Spleen (tissue), 11 donors: Measurements from ENCODE around the gene TMEM72. TPM values are rescaled to one million over a fixed set of nuclear protein-coding genes. Genes with fewer than 3 reads are reported as not detected.

Experiments
- DNase-seq: peaks from one replicate; pipeline ENCODE4 v3.0.0-alpha.2; 2020
- H3K27ac ChIP-seq, 8 donors: fragments of 200-600 bp; sonication (generic) in 7 of 8; 1 replicate in 4 of 8; 2 replicates in 4 of 8; pipeline versions ENCODE4 v1.5.0 to v1.8.0; 2016 to 2021; ENCODE audit warnings: inconsistent platforms in 4 of 8, mild to moderate bottlenecking in 4 of 8, moderate library complexity in 1 of 8
- H3K27me3 ChIP-seq, 7 donors: fragments of 200-600 bp; sonication (generic) in 6 of 7; replicated peaks in 1 of 7; 1 replicate in 4 of 7; 2 replicates in 3 of 7; pipeline versions ENCODE4 v1.5.0 to v1.8.0; 2016 to 2021; ENCODE audit warnings: inconsistent platforms in 3 of 7, mild to moderate bottlenecking in 1 of 7
- H3K36me3 ChIP-seq, 6 donors: fragments of 200-600 bp; sonication (generic) in 5 of 6; 1 replicate in 4 of 6; 2 replicates in 2 of 6; pipeline versions ENCODE4 v1.5.0 to v1.8.0; 2016 to 2021; ENCODE audit warnings: inconsistent platforms in 2 of 6
- H3K4me1 ChIP-seq, 6 donors: fragments of 200-600 bp; sonication (generic) in 5 of 6; 1 replicate in 3 of 6; 2 replicates in 3 of 6; pipeline versions ENCODE4 v1.5.0 to v1.8.0; 2016 to 2021; ENCODE audit warnings: inconsistent platforms in 3 of 6
- H3K4me3 ChIP-seq, 8 donors: fragments of 200-600 bp; sonication (generic) in 7 of 8; 1 replicate in 4 of 8; 2 replicates in 4 of 8; pipeline versions ENCODE4 v1.5.0 to v1.8.0; 2016 to 2021; ENCODE audit warnings: inconsistent platforms in 4 of 8, mild to moderate bottlenecking in 4 of 8, moderate library complexity in 2 of 8
- H3K9me3 ChIP-seq, 8 donors: fragments of 200-600 bp; sonication (generic) in 7 of 8; 1 replicate in 4 of 8; 2 replicates in 4 of 8; pipeline versions ENCODE4 v1.5.0 to v1.8.0; 2016 to 2021; ENCODE audit warnings: inconsistent platforms in 4 of 8
- POLR2A ChIP-seq, 3 donors: fragments of 450-650 bp; IDR thresholded peaks; one replicate each; pipeline ENCODE4 v1.5.1; 2017; ENCODE audit warnings: antibody characterized with exemption in 3 of 3, mild to moderate bottlenecking in 1 of 3
- POLR2AphosphoS5 ChIP-seq, 3 donors: sonication (generic); formaldehyde crosslinking; IDR thresholded peaks; one replicate each; pipeline ENCODE4 v1.5.1; 2017; ENCODE audit warnings: antibody characterized with exemption in 3 of 3
- WGBS, 5 donors: extraction: QIAGEN DNeasy Blood & Tissue Kit in 3 of 5; methylation state at CpG; one replicate each; pipeline versions ENCODE4 v1.1.5 to v1.1.7; 2013 to 2018; 5-methylcytosine and 5-hydroxymethylcytosine counted together
- intact Hi-C: fragments of 100-400 bp; cut with DNase I; formaldehyde crosslinking; loops from one replicate; pipeline ENCODE4 v1.15.0; 2023; ENCODE audit warnings: low total_unique reads
- polyA plus RNA-seq, 3 donors: library from polyadenylated mRNA; stranded (reverse); fragments of 200-250 nt; gene quantifications; one replicate each; pipeline ENCODE4 v1.2.1, GENCODE V29; 2013
- total RNA-seq, 7 donors: library from RNA; depleted of rRNA in 3 of 7; stranded (reverse); fragments of >200 nt in 3 of 7; fragmentation: NEBNext Ultra II Directional in 4 of 7; extraction: Animal tissue kit (Norgen Biotek cat#: 25700) in 4 of 7; gene quantifications; one replicate each; pipeline versions ENCODE4 v1.1.0 to v1.2.1, GENCODE V29; 2016 to 2021
- TF ChIP-seq, protein P1 (sequence below), 11 experiments: fragments of 200-600 bp in 7 of 11; fragments of 450-650 bp in 4 of 11; sonication (generic) in 4 of 11; IDR thresholded peaks in 8 of 11; conservative IDR thresholded peaks in 3 of 11; 1 replicate in 7 of 11; 2 replicates in 4 of 11; pipeline versions ENCODE4 v1.4.0 to v1.8.0; 2016 to 2021; ENCODE audit warnings: antibody characterized with exemption in 11 of 11, inconsistent platforms in 4 of 11, mild to moderate bottlenecking in 1 of 11
- donor health status: healthy with polysubstance abuse.
- donor health status: DM: no; HTN: no; CAD: no; lungs with moderate emphysema.
- donor health status: DM: no; HTN: no; CAD: no.
- donor health status: Bipolar disorder and iron deficiency.
- donor health status: healthy.
- donor health status: DM: no; HTN: no; CAD: no.
- donor health status: DM: yes; HTN: yes; CAD: no.

The TMEM72 gene
- total and polyA plus RNA-seq, 10 donors = 0.04 TPM; not detected in 9

DNA sequence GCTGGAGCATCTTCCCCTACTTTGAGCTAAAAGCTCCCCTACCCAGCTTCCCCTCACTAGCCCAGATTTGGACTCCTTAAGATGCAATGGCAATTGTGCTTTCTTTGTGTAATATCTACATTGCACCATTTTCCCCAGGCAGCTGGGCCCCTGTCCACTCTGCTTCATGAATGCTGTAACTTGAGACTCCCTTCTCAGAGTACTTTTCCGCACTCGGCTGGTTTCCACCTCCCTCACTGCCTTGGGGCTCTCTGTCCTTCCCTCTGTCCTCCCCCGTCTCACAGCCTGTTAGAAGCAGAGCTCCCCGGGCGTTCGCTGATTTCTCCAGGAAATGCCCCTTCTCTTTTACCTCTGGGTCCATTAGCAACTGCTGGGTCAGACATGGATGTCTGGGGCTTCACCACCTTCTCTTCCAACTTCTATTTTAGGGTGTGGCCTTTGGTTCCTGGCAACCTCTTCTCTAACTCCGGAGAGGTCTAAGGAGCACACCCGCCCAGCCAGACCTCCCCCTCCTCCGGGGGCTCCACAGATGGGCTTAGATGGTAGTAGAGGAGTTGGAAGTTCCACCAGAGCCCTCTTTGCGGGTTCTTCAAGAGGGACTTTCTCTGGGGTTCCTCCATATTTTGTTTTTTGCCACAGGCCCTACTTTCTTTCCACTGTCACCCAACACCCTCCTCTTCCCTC lies 2.9 kb upstream of the TMEM72 start:
- DNase-seq = no peak
- no peaks in the 10 kb centered on the region for H3K27me3 ChIP-seq
- no peak overlapping the region for H3K27ac ChIP-seq
- H3K4me3 ChIP-seq = no peak overlapping the region
- H3K36me3 ChIP-seq = no peaks in the 10 kb centered on the region
- TF ChIP-seq POLR2A (IDR thresholded peaks at IDR 0.05) (no peak), POLR2AphosphoS5 (IDR thresholded peaks at IDR 0.05) (no peak)
- TF ChIP-seq, protein P1, sequence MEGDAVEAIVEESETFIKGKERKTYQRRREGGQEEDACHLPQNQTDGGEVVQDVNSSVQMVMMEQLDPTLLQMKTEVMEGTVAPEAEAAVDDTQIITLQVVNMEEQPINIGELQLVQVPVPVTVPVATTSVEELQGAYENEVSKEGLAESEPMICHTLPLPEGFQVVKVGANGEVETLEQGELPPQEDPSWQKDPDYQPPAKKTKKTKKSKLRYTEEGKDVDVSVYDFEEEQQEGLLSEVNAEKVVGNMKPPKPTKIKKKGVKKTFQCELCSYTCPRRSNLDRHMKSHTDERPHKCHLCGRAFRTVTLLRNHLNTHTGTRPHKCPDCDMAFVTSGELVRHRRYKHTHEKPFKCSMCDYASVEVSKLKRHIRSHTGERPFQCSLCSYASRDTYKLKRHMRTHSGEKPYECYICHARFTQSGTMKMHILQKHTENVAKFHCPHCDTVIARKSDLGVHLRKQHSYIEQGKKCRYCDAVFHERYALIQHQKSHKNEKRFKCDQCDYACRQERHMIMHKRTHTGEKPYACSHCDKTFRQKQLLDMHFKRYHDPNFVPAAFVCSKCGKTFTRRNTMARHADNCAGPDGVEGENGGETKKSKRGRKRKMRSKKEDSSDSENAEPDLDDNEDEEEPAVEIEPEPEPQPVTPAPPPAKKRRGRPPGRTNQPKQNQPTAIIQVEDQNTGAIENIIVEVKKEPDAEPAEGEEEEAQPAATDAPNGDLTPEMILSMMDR (IDR thresholded peaks at IDR 0.05 in 8 of 11, conservative IDR thresholded peaks at IDR 0.05 in 3 of 11) = no peak
- H3K4me1 ChIP-seq = peaks cover 0 to 20% (median 4%) of the 10 kb centered on the region in 6 donors
- intact Hi-C loops = no loop called here
- no peaks in the 10 kb centered on the region for H3K9me3 ChIP-seq
- 71 to 80% (median 77%) methylated on average over 10 of the region's 10 CpGs for WGBS, 5 donors

GRCh38 chr10:44908936-44909630 lies 2.1 kb upstream of the TMEM72 start:
- no peaks in the 10 kb centered on the region for H3K27me3 ChIP-seq
- WGBS, 5 donors = 80 to 94% (median 85%) methylated on average over 7 of the region's 7 CpGs
- no peaks in the 10 kb centered on the region for H3K36me3 ChIP-seq
- intact Hi-C loops = no loop called here
- H3K9me3 ChIP-seq = no peaks in the 10 kb centered on the region
- H3K4me1 ChIP-seq = peaks cover 0 to 29% (median 12%) of the 10 kb centered on the region in 6 donors
- no peak for TF ChIP-seq POLR2AphosphoS5 (IDR thresholded peaks at IDR 0.05)
- TF ChIP-seq, protein P1 (IDR thresholded peaks at IDR 0.05 in 8 of 11, conservative IDR thresholded peaks at IDR 0.05 in 3 of 11) = no peak
- no peak for TF ChIP-seq POLR2A (IDR thresholded peaks at IDR 0.05)
- H3K27ac ChIP-seq = no peak overlapping the region
- DNase-seq = no peak
- no peak overlapping the region for H3K4me3 ChIP-seq

DNA sequence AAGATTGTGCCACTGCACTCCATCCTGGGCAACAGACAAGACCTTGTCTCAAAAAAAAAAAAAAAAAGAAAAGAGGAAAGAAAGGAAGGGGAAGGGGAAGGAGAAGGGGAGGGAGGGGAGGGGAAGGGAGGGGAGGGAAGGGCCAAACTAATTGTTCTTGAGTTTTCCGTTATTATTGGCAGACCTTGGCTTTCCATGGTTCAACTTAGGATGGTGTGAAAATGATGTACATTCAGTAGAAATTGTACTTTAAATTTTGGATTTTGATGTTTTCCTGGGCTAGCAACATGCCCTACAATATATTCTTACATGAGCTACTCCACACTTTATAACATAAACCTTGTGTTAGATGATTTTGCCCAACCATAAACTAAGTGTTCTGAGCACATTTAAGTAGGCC lies 1.2 kb upstream of the TMEM72 start:
- no peak for TF ChIP-seq POLR2A (IDR thresholded peaks at IDR 0.05)
- TF ChIP-seq, protein P1 (IDR thresholded peaks at IDR 0.05 in 8 of 11, conservative IDR thresholded peaks at IDR 0.05 in 3 of 11) = no peak
- no peak for TF ChIP-seq POLR2AphosphoS5 (IDR thresholded peaks at IDR 0.05)
- Histone ChIP-seq H3K9me3 (no peaks in the 10 kb centered on the region), H3K4me3 (no peak overlapping the region), H3K27me3 (no peaks in the 10 kb centered on the region), H3K4me1 (peaks cover 0 to 37% (median 15%) of the 10 kb centered on the region in 6 donors), H3K27ac (no peak overlapping the region), H3K36me3 (no peaks in the 10 kb centered on the region)
- DNase-seq = no peak
- intact Hi-C loops = no loop called here
- 63 to 76% (median 64%) methylated on average over 1 of the region's 1 CpG for WGBS, 5 donors

DNA sequence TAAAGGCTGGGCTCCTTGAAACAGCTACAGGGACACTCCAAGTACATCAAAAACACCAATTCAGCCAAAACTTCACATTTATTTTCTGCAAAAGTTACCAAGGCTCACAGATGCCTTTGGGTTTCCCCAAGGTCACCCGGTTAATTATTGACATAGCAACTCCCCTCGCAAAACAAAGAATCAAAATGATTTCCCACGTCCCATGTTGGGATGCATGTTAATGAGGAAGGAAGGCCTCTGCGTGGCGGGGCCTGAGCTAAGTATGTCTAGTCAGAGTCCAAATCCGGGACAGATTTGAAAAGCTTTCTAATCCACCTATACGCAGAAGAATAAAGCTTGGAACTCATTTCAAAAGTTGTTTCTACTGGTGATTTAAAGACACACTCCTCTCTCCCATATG lies 535 bp upstream of the TMEM72 start:
- TF ChIP-seq POLR2AphosphoS5 (IDR thresholded peaks at IDR 0.05) (no peak), POLR2A (IDR thresholded peaks at IDR 0.05) (no peak)
- TF ChIP-seq, protein P1 (IDR thresholded peaks at IDR 0.05 in 8 of 11, conservative IDR thresholded peaks at IDR 0.05 in 3 of 11) = no peak
- 63 to 76% (median 66%) methylated on average over 7 of the region's 7 CpGs for WGBS, 5 donors
- H3K27me3 ChIP-seq = no peaks in the 10 kb centered on the region
- no peak overlapping the region for H3K4me3 ChIP-seq
- H3K4me1 ChIP-seq = peaks cover 0 to 41% (median 15%) of the 10 kb centered on the region in 6 donors
- DNase-seq = no peak
- no peaks in the 10 kb centered on the region for H3K36me3 ChIP-seq
- intact Hi-C loops = no loop called here
- no peaks in the 10 kb centered on the region for H3K9me3 ChIP-seq
- H3K27ac ChIP-seq = no peak overlapping the region
